HG02623 (cell line): Measurements from ENCODE around the gene TAF7.
"Not testable (repeated sequence)": the region's sequence is repeated elsewhere in the genome, so short reads cannot be mapped to it uniquely, and the experiment has no call there.

Source experiments
- ATAC-seq: cut with Tn5 transposase; IDR thresholded peaks from one replicate; pipeline ENCODE4 v1.9.1; 2021; ENCODE audit warnings: moderate library complexity; ENCODE audit not compliant: unreplicated experiment

TAF7 gene, protein sequence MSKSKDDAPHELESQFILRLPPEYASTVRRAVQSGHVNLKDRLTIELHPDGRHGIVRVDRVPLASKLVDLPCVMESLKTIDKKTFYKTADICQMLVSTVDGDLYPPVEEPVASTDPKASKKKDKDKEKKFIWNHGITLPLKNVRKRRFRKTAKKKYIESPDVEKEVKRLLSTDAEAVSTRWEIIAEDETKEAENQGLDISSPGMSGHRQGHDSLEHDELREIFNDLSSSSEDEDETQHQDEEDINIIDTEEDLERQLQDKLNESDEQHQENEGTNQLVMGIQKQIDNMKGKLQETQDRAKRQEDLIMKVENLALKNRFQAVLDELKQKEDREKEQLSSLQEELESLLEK

DNA sequence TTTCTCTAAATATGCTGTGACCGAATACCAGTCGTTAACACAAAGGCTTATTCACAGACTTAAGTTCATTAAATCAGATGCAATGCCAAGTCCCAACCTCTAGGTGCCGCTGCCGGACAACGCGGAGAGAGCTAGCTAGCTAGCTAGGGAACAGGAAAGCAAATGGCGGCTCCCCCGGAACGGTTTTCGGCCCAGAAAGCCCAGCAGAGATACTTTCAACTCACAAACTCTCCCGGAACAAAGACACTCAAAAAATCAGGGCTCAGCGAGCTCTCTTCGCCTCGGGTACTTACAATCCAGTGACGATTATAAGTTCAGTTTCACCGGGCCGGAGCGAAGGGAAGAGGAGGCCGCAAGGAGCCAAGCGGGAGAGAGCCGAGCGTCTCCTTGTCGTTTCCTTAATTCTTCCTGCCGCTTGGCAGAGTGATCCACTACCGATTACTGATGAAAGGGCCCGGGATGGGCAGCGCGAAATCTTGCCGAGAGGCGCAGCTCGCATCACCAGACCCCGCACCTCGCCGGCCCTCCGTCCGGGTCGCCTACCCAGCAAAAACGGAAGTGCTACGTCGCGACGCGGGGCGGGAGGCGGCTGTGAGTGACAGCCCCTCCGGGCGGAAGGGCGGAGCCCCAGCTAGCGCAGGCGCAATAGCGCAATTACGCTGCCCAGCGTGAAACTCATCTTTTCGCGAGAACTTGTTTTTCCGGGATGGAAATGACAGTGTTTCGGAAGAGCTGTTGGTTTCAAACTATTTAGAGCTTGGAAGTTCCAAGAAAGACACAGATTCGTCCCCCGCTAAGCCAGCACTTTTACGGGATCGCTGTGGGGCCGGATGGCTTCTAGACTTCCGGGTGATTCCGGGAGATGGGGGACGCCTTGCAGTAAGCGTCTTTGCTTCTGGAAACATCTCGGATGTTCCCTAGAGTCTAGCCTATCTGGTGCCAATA lies at the start of gene TAF7:
Gene TAF7, minus strand, starts transcription at position 560 of the 945 bp plus-strand sequence. CDS start 740 bp downstream, outside the sequence.
- ATAC-seq: peak; percentile 91

DNA sequence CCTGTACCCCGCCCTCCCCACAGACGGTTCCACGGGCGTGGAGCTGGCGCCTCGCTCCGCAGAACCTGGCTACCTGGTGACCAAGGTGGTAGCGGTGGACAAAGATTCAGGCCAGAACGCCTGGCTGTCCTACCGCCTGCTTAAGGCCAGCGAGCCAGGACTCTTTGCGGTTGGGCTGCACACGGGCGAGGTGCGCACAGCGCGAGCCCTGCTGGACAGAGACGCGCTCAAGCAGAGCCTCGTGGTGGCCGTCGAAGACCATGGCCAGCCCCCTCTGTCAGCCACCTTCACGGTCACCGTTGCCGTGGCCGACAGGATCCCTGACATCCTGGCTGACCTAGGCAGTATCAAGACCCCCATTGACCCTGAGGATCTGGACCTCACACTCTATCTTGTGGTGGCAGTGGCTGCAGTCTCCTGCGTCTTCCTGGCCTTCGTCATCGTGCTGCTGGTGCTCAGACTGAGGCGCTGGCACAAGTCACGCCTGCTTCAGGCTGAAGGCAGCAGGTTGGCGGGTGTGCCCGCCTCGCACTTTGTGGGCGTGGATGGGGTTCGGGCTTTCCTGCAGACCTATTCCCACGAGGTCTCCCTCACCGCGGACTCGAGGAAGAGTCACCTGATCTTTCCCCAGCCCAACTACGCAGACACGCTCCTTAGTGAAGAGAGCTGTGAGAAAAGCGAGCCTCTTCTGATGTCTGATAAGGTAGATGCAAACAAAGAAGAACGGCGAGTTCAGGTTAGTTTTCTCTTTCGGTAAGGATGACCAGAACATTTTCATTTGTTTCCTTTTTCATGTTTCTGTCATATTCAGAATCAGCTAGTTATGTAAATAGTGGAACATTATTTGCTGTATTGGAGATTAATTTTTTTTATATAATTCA lies 45.7 kb upstream of the TAF7 start:
- ATAC-seq: no peak

DNA sequence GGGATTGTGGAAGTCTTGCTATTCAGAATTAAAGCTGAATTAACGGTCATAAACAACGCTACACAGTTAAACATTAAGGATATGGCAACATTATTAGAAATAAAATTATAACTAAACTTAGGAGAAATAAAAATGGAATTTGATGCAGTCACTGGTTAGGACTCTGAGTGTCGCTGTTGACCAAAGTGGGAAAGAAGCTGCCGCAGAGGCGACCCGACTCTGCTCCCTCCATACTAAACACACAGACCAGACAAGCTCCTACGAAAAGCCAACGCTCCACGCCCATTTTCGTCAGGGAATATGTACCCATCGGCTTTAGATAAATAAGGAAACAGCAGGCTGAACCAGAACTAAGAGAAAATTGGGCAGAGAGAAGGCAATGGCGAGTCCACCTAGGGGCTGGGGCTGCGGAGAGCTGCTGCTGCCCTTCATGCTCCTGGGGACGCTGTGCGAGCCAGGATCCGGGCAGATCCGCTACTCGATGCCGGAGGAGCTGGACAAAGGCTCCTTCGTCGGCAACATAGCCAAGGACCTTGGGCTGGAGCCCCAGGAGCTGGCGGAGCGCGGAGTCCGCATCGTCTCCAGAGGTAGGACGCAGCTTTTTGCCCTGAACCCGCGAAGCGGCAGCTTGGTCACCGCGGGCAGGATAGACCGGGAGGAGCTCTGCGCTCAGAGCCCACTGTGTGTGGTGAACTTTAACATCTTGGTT lies 43.5 kb upstream of the TAF7 start, which contains the start of gene PCDHGA5:
Gene PCDHGA5, plus strand, starts transcription at position 211 of the 709 bp plus-strand sequence. Its CDS starts 169 bp downstream, at position 380.
- no peak for ATAC-seq

DNA sequence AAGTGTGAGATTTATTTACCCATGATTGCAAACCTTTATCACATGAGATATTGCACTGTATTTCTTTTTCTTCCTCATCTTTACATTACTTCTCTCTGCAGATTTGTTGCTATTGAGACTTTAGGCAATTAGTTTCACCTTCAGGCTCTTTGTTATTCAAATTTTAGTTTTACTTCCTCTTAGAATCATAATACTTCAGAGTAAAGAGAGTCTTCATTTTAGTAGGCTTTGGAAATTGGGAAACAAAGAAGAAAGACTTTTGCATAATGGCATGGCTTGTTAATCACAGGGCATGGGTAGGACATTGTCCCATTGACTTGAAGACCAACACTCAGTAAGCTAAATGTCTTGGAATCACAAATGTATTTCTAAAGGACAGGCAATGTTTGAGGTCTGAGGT lies 42.1 kb upstream of the TAF7 start:
- no peak for ATAC-seq

DNA sequence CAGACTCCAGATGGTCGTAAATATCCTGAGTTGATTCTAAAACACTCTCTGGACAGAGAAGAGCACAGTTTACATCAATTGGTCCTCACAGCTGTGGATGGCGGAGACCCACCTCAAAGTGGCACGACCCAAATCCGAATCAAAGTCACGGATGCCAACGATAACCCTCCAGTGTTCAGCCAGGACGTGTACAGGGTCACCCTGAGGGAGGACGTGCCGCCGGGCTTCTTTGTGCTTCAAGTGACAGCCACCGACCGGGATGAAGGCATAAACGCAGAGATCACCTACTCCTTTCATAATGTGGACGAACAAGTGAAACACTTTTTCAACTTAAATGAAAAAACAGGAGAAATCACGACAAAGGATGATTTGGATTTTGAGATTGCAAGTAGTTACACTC lies 40.1 kb upstream of the TAF7 start:
- no peak for ATAC-seq

DNA sequence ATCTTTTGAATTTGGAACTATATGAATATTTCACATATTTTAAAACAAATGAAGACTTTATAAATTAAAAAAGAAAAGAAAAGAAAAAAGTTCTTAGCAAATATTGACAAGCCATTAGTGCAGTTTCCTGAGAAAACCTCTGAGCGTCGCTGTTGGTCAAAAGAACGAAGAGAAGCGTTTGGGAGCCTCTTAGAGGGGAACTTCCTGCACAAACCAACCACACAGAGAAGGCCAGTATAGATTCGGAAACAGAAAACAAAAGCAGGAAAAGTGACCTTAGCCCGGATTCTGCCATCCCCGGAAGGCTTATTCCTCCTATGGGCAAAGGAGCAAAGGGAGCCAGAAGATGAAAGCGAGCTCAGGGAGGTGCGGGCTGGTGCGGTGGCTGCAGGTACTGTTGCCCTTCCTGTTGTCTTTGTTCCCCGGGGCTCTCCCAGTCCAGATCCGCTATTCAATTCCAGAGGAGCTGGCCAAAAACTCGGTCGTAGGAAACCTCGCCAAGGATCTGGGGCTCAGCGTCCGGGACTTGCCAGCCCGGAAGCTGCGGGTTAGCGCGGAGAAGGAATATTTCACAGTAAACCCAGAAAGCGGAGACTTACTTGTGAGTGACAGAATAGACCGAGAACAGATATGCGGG lies 39.3 kb upstream of the TAF7 start, which contains the start of gene PCDHGB2:
Gene PCDHGB2, plus strand, starts transcription at position 205 of the 637 bp plus-strand sequence. Its CDS starts 142 bp downstream, at position 347.
- ATAC-seq: peak; percentile 68

DNA sequence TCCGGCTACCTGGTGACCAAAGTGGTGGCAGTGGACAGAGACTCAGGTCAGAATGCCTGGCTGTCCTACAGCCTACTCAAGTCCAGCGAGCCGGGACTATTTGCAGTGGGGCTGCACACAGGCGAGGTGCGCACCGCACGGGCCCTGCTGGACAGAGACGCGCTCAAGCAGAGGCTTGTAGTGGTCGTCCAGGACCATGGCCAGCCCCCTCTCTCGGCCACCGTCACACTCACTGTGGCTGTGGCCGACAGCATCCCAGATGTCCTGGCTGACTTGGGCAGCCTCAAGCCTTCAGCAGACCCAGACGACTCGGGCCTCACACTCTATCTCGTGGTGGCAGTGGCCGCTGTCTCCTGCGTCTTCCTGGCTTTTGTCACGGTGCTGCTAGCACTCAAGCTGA lies 36.4 kb upstream of the TAF7 start:
- no peak for ATAC-seq

DNA sequence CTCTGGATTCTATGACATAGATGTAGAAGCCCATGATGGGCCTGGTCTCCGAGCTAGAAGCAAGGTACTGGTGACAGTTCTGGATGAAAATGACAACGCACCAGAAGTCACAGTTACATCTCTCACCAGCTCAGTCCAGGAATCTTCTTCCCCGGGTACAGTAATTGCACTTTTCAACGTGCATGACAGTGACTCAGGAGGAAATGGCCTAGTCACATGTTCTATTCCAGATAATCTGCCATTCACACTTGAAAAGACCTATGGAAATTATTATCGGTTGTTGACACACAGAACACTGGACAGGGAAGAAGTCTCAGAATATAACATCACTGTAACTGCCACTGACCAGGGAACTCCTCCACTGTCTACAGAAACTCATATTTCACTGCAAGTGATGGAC lies 35.5 kb upstream of the TAF7 start:
- ATAC-seq: no peak

DNA sequence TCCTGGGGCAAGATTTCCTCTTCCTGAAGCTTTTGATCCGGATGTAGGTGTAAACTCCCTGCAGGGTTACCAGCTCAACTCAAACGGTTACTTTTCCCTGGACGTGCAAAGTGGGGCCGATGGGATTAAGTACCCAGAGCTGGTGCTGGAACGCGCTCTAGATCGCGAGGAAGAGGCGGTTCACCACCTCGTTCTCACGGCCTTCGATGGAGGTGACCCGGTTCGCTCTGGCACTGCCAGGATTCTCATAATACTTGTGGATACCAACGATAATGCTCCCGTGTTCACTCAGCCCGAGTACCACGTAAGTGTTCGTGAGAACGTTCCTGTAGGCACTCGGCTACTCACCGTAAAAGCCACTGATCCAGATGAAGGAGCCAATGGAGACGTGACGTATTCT lies 35.1 kb upstream of the TAF7 start:
- ATAC-seq: no peak

DNA sequence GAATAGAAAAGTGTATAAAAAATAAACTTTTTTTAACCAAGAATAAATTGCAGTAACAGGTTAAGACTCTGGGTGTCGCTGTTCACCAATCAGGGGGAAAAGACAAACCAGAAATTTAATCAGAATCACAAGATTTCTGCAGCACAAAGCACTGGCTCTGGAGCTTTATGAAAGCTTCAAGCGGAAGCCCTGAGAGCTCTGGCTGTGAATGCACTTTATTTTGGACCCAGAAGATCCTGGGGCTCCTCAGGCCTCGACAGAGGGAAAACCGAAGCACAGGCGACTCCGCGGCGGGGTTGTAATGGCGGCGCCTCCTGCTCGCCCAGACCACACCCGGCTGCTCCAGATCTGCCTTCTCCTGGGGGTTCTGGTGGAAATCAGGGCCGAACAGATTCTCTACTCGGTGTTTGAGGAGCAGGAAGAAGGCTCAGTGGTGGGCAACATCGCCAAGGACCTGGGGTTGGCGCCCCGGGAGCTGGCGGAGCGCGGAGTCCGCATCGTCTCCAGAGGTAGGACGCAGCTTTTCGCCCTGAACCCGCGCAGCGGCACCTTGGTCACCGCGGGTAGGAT lies 34.4 kb upstream of the TAF7 start, which contains the start of gene PCDHGA4:
Gene PCDHGA4, plus strand, starts transcription at position 122 of the 570 bp plus-strand sequence. Its CDS starts 87 bp downstream, at position 209.
- no peak for ATAC-seq

DNA sequence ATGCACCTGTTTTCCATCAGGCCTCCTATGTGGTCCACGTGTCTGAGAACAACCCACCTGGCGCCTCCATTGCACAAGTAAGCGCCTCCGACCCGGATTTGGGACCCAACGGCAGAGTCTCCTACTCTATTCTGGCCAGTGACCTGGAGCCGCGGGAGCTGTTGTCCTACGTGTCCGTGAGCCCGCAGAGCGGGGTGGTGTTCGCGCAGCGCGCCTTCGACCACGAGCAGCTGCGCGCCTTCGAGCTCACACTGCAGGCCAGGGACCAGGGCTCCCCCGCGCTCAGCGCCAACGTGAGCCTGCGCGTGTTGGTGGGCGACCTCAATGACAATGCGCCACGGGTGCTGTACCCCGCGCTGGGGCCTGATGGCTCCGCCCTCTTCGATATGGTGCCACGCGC lies 31.0 kb upstream of the TAF7 start:
- no peak for ATAC-seq

DNA sequence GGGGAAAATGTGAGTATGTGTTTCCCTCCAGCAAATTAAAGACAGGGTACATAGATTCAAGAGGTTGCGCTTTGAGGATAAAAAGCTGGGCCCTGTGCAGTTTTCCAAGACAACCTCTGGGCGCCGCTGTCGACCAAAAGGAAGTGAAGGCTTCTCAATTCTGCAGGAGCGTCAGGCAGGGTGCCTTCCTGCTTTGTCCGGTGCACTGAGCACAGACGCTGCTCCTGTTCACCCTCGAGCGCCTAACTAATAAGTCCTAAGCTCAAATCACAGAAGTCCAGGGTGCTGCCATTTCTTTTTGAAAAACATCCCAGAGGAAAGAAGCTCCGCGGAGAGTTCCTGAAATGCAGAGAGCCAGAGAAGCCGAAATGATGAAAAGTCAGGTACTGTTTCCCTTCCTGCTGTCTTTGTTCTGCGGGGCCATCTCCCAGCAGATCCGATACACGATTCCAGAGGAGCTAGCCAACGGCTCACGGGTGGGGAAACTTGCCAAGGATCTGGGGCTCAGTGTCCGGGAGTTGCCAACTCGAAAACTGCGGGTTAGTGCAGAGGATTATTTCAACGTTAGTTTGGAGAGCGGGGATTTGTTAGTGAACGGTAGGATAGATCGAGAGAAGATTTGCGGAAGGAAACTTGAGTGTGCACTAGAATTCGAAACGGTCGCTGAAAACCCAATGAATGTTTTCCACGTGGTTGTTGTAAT lies 29.5 kb upstream of the TAF7 start, which contains the start of gene PCDHGB1:
Gene PCDHGB1, plus strand, starts transcription at position 183 of the 703 bp plus-strand sequence. Its CDS starts 162 bp downstream, at position 345.
- ATAC-seq: no peak

DNA sequence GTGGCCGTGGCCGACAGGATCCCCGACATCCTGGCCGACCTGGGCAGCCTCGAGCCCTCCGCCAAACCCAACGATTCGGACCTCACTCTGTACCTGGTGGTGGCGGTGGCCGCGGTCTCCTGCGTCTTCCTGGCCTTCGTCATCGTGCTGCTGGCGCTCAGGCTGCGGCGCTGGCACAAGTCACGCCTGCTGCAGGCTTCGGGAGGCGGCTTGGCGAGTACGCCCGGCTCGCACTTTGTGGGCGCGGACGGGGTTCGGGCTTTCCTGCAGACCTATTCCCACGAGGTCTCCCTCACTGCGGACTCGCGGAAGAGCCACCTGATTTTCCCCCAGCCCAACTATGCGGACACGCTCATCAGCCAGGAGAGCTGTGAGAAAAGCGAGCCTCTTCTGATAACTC lies 25.4 kb upstream of the TAF7 start:
- not testable (repeated sequence) for ATAC-seq

DNA sequence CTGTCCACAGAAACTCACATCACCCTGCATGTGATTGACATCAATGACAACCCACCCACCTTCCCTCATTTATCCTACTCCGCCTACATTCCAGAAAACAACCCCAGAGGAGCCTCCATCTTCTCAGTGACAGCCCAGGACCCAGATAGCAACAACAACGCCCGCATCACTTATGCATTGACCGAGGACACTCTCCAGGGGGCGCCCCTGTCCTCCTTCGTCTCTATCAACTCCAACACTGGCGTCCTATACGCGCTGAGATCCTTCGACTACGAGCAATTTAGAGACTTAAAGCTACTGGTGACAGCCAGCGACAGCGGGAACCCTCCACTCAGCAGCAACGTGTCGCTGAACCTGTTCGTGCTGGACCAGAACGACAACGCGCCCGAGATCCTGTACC lies 24.7 kb upstream of the TAF7 start:
- no peak for ATAC-seq

DNA sequence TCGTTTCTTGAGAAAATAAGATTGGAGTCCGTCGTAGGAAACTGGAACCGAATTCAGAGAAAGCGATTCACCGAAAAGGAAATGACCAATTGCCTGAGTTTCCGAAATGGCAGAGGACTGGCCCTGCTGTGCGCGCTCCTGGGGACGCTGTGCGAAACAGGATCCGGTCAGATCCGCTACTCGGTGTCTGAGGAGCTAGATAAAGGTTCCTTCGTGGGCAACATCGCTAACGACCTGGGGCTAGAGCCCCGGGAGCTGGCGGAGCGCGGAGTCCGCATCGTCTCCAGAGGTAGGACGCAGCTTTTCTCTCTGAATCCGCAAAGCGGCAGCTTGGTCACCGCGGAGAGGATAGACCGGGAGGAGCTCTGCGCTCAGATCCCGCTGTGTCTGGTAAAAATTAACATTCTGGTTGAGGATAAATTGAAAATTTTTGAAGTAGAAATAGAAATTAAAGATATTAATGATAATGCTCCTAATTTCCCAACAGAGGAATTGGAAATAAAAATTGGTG lies 23.4 kb upstream of the TAF7 start:
- no peak for ATAC-seq

DNA sequence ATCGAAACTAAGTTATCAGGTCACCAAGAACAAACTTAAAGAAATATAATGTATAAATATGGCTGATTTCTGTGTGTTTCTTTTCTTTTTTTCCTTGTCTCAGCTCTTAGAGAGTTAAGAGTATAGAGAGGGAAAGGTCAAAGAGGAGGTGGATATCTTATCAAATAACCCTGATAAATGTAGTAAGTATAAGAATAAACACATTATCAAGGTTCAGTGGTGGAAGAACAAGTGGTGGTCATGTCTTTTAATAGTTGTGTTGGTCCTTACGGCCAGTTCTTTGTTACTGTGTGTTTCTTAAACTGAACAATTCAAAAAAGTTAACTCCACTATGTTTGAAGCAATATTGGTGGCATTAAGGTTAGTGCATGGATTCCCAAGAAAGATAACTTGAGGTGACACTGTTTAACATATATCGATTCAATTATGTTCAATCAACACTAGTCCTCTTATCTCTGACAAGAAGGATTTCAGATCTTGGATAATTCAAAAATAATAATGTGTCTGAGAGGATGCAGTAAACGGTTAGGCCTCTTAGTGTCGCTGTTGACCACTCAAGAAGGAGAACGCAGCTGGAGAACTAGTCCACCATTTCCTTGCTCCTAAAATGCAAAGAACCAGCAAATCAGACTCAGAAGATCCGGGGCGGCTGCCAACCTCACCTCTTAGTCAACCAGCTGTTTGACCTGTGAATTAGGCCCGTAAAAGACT lies 22.8 kb upstream of the TAF7 start, which contains the start of gene PCDHGA3:
Gene PCDHGA3, plus strand, starts transcription at position 588 of the 711 bp plus-strand sequence. CDS start 205 bp downstream, outside the sequence.
- ATAC-seq: no peak

DNA sequence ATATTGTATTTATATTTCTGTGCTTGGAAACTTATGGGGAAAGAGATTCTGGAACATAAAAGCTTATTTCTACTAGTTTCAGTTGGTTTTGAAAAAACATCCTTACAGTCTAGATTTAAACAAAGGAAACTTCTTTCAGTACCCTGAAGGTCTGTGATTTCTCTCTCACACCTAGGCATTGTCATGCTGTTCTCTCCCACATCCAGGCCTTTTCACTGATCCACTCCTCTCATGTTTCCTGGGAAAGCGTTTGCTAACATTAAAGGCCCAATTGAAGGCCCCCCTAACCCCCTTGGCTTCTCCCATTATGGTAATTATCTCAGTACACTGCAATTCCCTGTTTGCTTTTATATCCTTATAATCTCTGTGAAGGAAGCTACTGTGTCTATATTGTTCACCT lies 22.2 kb upstream of the TAF7 start:
- ATAC-seq: no peak
